Measurements from ENCODE around the gene NCOA5. TPM values are rescaled to one million over a fixed set of nuclear protein-coding genes. Genes with fewer than 3 reads are reported as not detected.
A peak's percentile ranks its signal among the peaks of the same experiment; 100 is the strongest.

The NCOA5 gene
- total RNA-seq, 4 donors from 2014 or later, result 14.7 to 21.5 (median 19.0) TPM

DNA sequence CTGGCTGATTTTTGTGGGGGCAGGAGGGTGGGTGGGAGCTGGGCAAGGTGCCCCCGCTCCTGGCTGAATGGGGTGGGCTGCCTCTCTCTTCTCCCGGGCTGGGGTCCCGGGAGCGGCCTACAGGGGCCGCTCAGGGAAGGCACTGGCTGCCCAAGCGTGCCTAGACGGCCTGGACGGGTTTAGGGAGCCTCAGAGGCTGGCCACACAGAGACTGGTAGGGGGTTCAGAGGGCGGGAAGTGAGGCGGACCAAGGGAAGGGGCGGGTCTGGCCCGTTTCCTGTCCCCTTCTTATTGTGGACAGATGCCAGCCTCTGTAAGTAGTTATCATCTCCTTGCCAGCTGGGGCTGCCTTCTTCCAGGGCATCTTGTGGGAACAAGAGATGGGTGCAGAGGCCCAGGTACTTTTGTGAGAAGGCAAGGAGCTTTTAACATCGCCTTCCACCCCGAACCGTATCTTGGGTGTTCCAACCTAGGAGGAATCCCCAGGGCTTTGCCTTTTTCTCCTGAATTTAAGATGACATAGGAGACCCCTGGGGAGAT, 28.8 kb upstream of the NCOA5 start:
- peak overlapping the region; percentile 84 to 87 (median 85) for H3K27ac ChIP-seq

DNA sequence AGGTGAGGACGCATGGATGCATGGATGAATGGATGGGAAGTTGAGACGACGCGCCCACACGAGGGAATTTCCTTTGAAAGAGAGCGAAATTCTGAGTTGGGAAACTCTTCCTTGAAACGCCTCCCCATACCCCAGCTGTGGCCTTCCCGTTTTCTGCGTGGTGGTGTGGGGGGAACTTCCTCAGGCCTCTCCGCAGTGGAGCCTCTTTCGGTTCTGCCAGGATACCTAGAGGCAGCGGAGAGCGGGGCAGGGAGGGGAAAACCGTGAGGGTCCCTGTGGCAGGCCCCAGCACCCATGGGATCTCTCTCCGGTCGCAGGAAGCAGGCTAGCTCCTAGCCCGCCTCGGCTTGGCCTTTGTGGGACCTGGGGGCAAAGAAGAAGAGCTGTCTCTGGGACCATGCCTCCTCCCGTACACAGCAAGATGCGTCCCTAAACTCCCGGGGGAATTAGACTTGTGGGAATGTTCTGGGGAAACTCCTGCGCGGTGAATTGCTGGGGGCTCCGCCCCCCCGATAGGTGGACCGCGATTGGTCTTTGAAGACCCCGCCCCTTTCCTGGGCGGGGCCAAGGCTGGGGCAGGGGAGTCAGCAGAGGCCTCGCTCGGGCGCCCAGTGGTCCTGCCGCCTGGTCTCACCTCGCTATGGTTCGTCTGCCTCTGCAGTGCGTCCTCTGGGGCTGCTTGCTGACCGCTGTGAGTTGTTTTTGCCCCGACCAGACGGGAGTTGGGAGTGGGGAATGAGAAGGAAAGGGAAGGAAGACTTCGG, 28.1 kb upstream of the NCOA5 start, which contains the start of gene CD40:
TSS of gene CD40 (plus strand) at position 611 of the 764 bp plus-strand sequence. CDS start at position 641, 30 bp downstream.
- ATAC-seq, result peak; percentile 95 to 98

More for the DNA sequence above, 28.8 kb upstream of the NCOA5 start:
- Histone ChIP-seq H3K9me3 (no peaks in the 10 kb centered on the region), H3K27me3 (no peaks in the 10 kb centered on the region), H3K36me3 (no peaks in the 10 kb centered on the region), H3K4me1 (peaks cover 10 to 46% of the 10 kb centered on the region in 2 donors), H3K4me3 (peak overlapping the region; percentile 59 to 86 (median 70))
- peak; percentile 38 to 55 for ATAC-seq
- TF ChIP-seq, protein P1, sequence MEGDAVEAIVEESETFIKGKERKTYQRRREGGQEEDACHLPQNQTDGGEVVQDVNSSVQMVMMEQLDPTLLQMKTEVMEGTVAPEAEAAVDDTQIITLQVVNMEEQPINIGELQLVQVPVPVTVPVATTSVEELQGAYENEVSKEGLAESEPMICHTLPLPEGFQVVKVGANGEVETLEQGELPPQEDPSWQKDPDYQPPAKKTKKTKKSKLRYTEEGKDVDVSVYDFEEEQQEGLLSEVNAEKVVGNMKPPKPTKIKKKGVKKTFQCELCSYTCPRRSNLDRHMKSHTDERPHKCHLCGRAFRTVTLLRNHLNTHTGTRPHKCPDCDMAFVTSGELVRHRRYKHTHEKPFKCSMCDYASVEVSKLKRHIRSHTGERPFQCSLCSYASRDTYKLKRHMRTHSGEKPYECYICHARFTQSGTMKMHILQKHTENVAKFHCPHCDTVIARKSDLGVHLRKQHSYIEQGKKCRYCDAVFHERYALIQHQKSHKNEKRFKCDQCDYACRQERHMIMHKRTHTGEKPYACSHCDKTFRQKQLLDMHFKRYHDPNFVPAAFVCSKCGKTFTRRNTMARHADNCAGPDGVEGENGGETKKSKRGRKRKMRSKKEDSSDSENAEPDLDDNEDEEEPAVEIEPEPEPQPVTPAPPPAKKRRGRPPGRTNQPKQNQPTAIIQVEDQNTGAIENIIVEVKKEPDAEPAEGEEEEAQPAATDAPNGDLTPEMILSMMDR (IDR thresholded peaks at IDR 0.05 in 4 of 5, conservative IDR thresholded peaks at IDR 0.05 in 1 of 5), result no peak
- no peak for TF ChIP-seq POLR2A (IDR thresholded peaks at IDR 0.05)
- in situ Hi-C loops (cut with MboI; ENCODE audit: low sequenced_read_pairs in 4 of 4), result no loop called here
- DNase-seq, result peak in 1 of 2 donors; percentile 27
- intact Hi-C loops (cut with DNase I; ENCODE audit: low total_unique reads), result no loop called here

DNA sequence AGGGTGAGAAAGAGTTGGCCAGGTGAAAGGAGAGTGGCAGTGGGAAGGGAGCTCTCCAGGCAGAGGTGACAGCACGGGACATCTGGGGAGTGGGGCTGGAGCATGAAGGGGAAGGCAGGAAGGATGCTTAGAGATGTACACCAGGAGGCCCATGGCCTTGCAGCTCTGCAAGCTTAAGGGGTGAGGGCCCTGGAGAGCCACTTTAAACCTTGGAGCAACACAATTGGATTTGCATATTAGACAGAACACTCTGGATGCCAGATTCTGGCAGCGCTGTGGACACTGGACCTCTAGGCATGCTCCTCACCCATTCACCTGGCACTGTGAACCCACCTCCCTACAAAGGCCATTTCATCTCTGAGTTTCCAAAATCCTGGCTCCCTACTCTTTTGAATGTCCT, 24.7 kb upstream of the NCOA5 start:
- no peak for TF ChIP-seq POLR2A (IDR thresholded peaks at IDR 0.05)
- TF ChIP-seq, protein P1 (IDR thresholded peaks at IDR 0.05 in 4 of 5, conservative IDR thresholded peaks at IDR 0.05 in 1 of 5), result no peak
- in situ Hi-C loops (cut with MboI; ENCODE audit: low sequenced_read_pairs in 4 of 4), result no loop called here
- Histone ChIP-seq H3K4me3 (no peak overlapping the region), H3K27me3 (no peaks in the 10 kb centered on the region), H3K36me3 (no peaks in the 10 kb centered on the region), H3K27ac (no peak overlapping the region), H3K9me3 (no peaks in the 10 kb centered on the region), H3K4me1 (peaks cover 5 to 21% of the 10 kb centered on the region in 2 donors)
- intact Hi-C loops (cut with DNase I; ENCODE audit: low total_unique reads), result no loop called here
- ATAC-seq, result no peak
- DNase-seq, result no peak

More for the DNA sequence above, 28.1 kb upstream of the NCOA5 start, which contains the start of gene CD40:
- no peaks in the 10 kb centered on the region for H3K27me3 ChIP-seq
- intact Hi-C loops (cut with DNase I; ENCODE audit: low total_unique reads) (no loop called here), in situ Hi-C loops (cut with MboI; ENCODE audit: low sequenced_read_pairs in 4 of 4) (no loop called here)
- no peaks in the 10 kb centered on the region for H3K9me3 ChIP-seq
- peak; percentile 53 to 66 for TF ChIP-seq POLR2A (IDR thresholded peaks at IDR 0.05)
- TF ChIP-seq, protein P1 (IDR thresholded peaks at IDR 0.05 in 4 of 5, conservative IDR thresholded peaks at IDR 0.05 in 1 of 5), result no peak
- peak within 1 kb of the TSS; percentile 59 to 86 (median 70) for H3K4me3 ChIP-seq
- H3K4me1 ChIP-seq, result peaks cover 10 to 46% of the 10 kb centered on the region in 2 donors
- peak; percentile 72 to 85 for DNase-seq
- H3K27ac ChIP-seq, result peak within 1 kb of the TSS; percentile 84 to 87 (median 85)
- no peaks in the 10 kb centered on the region for H3K36me3 ChIP-seq

DNA sequence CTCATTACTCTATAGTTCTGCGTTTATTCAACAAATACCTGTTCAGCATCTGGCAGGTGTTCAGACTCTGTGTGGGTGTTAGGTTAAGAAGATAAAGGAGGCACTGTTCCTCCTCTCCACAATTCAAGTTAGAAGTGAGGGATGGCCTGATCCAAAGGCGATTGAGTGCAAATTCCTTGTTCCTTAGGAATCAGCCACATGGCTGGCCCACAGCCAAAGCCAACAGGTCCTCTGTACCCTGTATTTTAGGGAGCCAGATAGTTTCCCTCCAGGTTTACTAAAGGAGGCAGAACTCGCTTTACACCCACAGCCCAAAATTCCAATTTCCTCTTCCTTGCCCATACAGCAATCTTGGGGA, 23.3 kb upstream of the NCOA5 start:
- H3K4me3 ChIP-seq, result no peak overlapping the region
- no peaks in the 10 kb centered on the region for H3K36me3 ChIP-seq
- intact Hi-C loops (cut with DNase I; ENCODE audit: low total_unique reads) (no loop called here), in situ Hi-C loops (cut with MboI; ENCODE audit: low sequenced_read_pairs in 4 of 4) (no loop called here)
- DNase-seq, result no peak
- ATAC-seq, result no peak
- TF ChIP-seq POLR2A (IDR thresholded peaks at IDR 0.05), result no peak
- TF ChIP-seq, protein P1 (IDR thresholded peaks at IDR 0.05 in 4 of 5, conservative IDR thresholded peaks at IDR 0.05 in 1 of 5), result no peak
- no peaks in the 10 kb centered on the region for H3K9me3 ChIP-seq
- H3K27me3 ChIP-seq, result no peaks in the 10 kb centered on the region
- H3K27ac ChIP-seq, result no peak overlapping the region
- H3K4me1 ChIP-seq, result peaks cover 5 to 11% of the 10 kb centered on the region in 2 donors
